Left forelimb (tissue), 1 donor: ENCODE measurements around the gene ERBB4.
"Not testable (repeated sequence)": the region's sequence is repeated elsewhere in the genome, so short reads cannot be mapped to it uniquely, and the experiment has no call there.

Source experiments
- DNase-seq: peaks from one replicate; pipeline ENCODE4 v3.0.0-alpha.2; 2018; ENCODE audit warnings: low spot score

Gene ERBB4

DNA sequence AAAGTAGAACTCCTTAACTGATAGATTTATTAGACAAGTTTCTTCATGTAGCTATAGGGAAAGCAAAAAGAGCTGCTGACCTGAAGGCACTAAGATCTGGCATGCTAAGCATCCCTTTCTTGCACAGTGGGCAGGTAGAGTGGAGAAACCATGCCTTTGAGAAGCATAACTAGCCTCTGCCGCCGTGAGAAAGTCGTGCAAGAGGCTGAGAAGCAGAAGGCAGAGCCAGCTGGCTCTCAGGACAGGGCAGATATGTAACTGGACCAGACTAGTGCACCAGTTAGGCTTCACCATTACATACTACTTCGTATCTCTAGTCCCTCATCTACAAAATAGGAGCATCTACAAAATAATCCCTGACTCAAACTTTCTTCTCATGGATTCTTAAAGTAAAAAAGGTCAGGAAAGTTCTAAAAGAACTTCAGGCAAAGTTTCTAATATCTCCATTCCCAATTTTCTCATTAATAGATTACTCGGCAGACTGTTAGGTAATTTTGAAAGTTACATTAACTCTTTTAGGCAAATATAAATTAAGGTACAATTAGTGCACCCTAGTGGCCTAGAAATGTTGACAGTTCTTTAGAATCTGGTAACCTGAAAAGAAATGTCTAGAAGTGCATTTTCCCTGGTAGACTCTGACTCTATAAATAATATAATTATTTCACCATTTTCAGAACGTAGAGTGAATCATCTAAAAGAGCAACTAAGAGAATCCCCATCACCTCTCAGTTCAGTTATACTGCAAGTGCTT, 10.3 kb downstream of the ERBB4 start:
- DNase-seq = no peak

DNA sequence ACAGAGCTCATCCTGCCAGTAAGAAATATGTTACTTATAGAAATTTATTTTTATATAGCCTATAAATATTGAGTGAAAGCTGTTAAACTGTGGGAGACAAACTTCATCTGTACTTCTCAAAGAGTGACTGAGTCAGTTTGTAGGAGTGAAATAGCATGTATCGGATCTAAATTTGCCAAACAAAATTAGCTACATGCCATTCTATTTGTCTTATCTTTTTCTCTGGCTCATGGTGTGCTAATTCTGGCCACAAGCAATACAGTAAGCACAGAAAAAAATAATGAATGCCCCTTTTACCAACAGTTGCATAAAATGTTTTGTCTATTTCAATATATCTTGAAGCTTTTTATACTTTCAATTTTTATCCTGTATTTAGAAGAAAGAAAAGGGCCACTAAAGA, 12.5 kb downstream of the ERBB4 start:
- DNase-seq = no peak

DNA sequence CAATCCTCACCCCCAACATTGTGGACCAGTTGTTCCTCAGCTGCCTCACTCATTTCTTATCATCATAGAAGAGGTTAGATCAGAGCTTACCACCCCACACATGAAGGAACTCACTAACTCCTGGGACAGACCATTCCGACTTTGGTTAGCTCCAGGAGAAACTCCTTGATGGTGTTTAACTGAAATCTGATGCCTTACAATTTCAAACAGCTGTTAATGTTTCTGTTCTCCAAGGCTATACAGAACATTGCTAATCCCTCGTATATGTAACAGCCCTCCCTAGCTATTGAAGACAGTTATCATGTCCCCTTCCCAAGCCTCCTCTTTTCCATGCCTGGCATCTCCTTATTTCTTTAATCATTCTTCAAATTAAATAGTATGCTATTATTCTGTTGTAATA, 14.8 kb downstream of the ERBB4 start:
- no peak for DNase-seq

DNA sequence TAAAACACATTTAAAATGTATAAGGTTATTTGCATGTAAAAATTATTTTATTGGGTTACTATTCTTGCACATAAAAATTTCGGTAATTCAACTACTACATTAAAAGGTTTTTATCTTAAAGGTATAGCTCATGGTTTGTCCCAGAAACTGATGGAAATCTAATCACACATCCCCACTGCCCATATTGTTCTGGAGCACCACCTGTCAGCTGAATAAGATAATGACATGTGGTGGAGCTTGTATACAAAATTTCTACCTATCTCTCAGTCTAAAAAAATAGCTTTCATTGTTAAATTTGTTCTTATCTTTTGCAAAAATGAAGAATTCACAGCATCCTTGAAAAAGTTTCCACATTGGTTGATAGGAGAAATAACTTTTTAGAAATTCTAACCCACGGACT, 18.3 kb downstream of the ERBB4 start:
- no peak for DNase-seq

DNA sequence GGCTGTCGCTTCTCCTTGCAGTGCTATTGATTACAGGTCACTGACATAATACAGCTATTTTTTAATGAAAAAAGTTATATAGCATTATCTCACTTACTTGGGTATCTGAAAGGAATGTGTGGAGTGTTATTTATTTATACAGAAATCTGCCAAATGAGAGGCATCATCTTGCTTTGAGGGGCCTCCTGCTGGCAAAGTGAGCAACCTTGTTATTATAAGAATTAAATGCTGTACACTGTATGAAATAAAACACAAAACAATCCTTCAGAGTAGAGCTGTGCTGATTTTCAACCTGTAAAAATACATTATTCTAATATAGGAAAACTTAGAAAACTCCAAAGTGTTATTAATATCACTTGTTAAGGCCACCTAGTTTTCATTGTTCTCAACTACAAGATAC, 20.9 kb downstream of the ERBB4 start:
- no peak for DNase-seq

DNA sequence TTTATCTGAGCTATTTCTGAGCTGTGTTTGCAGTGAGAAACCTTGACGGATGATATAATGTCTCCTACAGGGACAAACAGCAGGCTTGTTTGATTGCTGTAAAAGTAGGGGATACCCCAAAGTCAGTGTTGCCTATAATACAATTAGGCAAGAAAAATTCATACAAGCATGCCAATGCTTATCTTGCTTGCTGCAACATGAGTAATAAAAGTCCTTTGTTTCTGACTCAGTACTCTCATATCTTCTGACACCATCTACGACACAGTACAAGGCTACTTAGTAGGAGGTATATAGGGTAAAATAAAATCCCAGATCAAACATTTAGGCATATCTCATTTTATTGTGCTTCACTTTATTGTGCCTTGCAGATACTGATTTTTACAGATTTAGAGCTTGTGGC, 33.0 kb downstream of the ERBB4 start:
- no peak for DNase-seq

DNA sequence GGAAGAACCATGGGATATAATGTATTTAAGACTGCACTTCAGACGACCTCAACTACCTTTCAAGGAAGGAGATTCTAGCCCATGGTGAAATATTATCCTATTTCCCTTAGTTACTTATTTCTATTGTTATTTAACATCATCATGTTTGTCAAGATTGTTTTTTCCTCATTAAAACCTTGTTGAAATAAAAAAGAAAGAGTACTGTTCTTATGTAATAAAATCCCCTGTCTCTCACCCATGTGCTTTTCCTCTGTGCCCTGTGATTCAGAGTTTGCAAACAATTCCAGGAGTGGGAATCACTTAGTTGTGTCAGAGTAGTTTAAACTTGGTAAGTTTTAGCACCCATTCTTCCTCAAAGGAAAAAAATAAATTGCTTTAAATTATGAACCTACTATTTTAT, 43.6 kb downstream of the ERBB4 start:
- DNase-seq = no peak

DNA sequence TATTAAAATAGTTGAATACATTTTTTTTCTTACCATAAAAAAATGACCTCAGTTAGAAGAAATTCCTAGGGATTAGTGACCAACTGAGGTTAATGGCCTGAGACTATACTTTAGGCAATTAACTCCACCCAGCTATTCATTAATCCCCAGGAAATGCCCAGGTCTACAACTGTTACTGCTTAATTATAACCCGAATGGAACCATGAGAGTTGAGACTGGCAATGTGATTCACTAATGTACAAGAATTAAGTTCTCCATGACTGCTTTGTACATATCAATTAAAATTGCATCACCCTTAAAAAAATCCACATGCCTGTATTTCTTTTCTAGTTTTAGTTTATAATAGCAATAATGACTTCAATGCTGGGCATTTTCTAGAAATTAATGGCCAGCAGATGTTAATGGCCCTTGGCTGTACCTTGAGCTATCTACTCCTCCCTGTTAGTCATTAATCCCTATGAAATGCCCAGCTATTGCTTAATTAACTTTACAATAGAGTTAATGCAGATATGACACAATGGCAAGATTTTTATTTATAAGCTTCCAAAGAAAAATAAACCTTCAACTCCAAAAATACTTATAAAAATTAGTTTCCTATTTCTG, 44.1 kb downstream of the ERBB4 start:
- DNase-seq = no peak

DNA sequence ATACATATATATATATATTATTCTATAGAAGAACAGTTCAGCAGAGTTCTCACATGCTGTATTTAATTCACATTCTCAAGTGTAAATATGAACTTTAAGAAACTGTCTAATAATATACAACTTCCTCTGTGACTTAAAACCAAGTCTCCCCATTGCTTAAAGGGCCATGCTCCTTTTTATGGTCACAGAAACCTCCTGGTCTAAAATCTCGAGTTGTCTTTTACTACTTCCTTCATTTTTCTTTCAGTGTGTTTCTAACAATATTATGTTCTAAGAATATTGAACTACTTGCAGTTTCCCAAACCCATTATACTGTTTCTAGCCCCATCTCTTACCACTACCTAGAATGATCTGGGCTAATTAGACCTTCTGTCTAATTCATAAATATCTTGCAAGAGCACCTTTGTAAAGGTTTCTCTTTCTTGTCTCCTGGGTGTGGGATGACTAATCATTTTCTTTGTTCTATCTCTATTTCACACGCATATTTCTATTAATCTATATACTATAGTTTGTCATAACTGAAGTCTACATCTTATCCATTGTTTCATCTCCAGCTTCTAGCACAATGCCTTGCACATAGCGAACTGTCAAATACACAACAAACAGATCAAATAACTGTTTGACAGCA, 48.8 kb downstream of the ERBB4 start:
- DNase-seq = no peak

DNA sequence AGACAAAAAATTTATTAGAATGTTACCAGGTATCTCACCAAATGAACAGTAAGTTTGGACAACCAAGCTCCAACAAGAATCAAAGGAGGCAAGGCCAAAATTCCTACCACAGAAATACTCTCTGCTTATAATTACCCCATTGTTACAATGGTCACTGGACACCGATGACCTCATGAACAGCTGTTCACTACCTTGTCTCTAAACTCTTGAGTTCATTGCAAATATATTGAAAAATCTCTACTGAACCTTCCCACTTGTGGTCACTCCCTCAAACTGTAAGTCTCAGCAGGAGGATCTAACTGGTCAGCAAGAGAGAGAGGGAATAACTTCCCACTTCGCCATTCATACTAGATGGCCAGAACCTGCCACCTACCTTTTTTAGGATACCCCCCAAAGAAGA, 50.0 kb downstream of the ERBB4 start:
- DNase-seq = no peak

DNA sequence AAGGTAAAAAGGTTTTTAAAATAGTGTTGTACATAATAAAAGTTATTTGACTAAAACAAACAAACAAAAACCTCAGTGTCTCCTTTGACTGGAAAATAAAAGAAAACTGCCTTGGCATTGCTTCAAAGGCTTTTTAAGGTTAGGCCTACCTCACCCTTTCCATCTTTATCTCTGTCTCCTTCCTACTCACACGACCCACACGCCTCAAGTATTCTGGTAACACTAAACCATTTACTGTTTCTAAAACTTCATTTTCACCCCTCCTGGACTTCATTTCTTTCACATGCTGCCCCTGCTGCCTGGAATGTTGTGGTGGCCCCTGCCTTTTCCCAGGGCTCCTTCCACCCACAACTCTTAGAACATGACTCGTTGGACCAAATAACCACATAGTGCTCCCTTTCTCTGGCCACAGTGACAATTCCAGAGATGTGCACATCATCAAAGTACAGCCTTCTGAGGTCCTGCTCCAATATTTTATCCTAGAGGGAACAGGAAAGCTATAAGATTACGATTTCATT, 54.0 kb downstream of the ERBB4 start:
- no peak for DNase-seq

DNA sequence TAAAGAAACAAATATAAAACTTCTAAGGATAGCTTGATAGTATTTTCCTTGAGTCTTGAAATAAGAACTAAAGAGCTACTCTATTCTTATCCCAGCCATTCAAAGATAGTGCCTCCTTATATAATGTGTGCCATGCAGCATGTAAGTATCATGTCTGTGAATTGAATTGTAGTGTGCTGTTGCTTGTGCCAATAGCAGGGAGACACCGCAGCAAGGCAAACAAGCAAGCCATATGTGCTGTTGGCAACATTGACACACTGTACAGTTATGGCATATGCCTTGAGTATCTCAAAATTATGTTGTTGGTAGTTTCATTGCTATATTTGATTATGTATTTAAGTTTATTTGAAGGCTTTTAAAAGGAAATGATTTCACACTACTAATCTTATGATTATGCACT, 58.2 kb downstream of the ERBB4 start:
- no peak for DNase-seq

DNA sequence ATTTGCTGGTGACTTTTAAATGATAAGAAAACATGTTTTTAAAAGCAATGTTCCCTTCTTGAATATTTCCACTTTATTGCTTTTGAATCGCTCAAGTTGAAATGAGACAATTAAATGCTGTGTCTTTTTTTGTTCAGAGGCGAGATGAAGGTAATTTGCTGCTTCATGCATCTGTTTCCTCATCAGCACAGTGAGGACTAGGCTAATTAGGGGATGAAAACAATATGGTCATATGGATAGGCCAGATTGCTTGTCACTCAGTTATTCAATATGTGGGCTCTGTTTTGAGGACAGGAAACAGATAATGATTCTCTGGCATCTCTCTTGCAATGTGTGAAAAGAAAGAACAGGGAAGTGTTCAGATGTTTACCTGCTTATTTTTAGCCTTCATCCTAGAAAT, 61.0 kb downstream of the ERBB4 start:
- DNase-seq = no peak

DNA sequence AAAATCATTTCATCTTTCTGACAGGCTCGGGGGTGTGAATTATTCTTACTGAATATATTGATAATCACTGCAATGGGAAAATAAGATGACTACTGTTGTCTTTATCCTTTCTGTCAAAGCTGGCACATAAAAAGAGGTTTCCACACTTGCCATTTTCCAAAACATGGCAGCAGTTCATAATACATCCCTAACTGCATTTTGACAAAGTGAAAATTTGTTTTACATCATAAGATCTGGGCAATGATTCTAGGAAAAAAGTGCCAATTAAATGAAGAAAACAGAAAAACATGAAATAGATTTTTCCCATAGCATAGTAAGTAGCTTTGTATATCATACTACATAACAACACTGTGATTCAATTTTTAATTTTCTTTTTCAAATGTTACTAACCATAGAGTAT, 65.4 kb downstream of the ERBB4 start:
- no peak for DNase-seq

DNA sequence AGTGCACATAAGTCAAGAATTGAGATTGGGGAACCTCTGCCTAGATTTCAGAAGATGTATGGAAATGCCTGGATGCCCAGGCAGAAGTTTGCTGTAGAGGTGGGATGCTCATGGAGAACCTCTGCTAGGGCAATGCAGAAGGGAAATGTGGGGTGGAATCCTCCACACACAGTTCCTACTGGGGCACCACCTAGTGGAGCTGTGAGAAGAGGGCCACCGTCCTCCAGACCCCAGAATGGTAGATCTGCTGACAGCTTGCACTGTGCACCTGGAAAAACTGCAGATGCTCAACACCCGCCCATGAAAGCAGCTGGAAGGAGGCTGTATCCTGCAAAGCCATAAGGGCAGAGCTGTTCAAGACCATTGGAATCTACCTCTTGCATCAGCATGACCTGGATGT, 71.1 kb downstream of the ERBB4 start:
- DNase-seq = not testable (repeated sequence)

DNA sequence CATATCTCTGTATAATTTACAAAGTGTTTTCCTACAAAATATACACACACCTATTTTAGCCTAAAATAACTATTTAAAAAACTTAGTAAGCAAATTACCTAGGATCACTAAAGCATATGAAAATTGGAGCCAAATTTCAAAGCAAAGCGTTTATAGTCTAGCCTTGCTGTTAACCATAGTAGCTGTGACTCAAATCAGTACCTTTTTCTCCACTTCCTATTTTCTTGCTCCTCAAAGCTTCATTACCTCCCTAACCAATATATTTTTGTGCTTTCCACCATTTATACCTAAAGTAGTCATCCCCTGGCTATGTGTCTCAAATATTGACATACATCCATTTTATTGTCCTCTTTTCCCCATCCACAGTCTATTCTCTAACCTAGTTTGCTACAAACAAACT, 73.1 kb downstream of the ERBB4 start:
- no peak for DNase-seq

DNA sequence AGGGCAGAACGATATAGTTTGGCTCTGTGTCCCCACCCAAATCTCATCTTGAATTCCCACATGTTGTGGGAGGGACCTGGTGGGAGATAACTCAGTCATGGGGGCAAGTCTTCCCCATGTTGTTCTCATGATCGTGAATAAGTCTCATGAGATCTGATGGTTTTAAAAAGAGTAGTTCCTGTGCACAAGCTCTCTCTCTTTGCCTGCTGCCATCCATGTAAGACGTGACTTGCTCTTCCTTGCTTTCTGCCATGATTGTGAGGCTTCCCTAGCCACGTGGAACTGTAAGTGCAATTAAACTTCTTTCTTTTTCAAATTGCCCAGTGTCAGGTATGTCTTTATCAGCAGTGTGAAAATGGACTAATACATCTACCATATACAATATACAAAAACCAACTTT, 76.9 kb downstream of the ERBB4 start:
- not testable (repeated sequence) for DNase-seq

DNA sequence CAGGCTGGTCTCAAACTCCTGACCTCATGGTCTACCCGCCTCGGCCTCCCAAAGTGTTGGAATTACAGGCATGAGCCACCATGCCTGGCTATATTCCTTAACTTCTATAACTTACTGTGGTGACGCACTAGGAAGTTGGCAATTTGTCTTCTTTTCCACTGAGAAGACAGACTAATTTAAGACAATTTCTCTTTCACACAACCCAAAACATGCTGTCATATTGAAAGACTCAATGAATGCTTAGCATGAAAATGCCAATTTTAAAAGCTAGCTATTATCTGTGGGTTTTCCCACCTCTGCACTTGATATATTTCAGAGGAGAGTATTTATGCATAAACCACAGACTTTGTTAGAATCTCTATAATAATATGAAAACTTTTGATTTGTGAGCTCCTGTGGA, 84.5 kb downstream of the ERBB4 start:
- no peak for DNase-seq

DNA sequence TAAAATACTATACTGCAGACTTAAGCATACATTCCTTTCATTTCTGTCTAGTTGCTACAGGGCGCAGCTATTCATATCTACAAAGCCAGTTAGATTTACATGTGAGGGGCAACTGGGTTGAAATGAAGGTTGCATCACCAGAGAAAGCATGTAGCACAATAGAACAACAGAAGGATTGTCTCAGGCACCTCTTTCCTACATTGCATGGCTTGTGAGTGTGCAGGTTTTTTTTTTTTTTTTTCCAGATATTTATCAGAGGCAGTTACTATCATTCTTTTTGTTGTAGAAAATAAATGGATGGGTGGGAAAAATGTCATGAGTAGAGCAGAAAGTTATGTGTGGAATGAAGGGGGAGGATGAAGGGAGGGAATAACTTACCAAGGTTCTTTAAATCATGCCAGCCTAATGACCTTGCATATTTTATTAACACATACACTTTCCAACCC, 86.8 kb downstream of the ERBB4 start:
- DNase-seq = no peak

DNA sequence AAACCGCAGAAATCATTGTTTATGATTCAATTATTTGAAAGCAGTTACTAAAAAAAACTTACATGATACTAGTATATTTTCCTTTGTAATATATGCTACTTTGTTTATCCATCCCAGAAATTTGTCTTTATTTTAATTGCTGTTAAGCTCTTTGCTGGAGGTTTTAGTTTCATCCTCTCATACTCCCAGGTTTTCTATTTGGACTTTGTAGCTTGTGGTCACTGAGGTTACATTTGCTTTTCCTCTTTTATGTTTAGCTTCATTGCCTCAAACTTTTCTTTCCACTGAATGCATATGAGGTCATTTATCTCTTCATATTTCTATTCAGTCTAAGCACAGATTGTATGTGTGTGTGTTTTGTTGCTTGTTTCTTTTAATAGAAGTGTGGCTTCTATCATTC, 89.9 kb downstream of the ERBB4 start:
- no peak for DNase-seq

DNA sequence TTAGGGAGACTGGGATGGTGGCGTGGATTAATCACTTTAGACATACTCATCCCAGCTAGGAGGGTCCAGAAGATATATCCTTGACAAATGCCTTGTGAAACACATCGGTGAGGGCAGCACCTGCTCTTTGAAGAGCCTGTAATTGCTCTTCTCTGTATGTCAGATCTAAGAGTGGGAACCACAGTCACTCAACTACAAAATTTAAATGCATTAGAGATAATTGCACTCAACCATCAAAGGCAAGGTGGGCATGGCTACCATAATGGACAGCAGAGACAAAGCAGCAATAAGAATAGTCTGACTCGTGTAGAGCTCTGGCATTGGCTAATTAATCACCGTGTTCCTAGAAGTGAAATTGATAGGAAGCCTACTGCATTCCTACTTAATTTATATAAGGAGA, 96.8 kb downstream of the ERBB4 start:
- no peak for DNase-seq

DNA sequence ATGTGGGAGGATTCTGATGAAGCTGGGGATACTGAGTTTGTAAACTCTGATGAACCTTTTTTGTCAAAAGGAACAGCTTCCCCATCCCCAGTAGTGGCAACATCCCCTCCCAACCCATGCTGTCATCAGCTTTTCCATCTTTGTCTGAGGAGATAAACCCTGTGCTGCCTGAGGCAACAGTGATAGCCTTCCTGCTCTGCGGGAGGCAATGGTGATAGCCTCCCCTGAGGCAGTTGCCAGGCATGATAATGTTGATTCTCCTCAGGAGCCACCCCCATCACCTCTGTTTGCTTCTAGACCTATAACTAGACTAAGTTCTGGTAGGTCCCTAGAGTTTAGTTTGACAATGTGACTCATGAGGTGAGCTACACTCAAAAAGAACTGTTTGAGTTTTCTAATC, 97.5 kb downstream of the ERBB4 start:
- no peak for DNase-seq

DNA sequence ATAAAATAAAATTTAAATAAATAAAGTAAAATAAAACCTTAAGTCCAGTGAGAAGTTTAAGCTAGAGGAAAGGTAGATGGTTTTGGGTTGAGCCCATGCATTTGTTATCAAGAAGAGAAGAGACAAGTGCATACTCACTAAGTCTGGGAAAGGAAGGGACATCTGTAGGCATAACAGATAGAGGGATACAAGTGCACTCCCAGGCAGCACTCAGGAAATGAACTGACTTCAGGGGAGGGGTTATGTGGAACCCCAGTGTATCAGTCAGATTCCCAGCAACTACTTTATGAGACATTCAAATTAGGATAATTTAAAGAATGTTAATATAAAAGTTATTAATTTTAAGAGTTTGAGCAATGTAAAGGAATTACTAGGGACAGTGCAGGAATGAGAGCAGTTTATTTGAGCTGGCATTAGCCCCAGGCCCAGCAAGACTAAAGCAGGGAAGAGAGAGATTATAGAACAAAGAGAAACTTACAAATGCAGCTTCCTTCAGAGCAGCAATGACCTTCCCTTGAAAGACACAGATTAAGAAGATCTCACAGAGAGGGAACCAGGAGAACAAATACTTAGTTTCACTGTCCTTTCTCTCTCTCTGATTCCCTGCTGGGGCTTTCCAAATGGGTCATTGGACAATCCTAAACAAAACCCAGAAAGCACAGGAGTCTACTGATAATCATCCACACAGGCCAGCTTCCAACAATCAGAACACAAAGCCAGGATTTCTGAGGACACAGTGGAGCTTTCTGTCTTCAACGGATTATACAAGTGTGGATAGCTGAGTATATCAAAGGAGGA, 109.7 kb downstream of the ERBB4 start:
- DNase-seq = no peak
